Cortex of kidney (tissue), 1 donor: Measurements from ENCODE around the gene CADPS.

Source experiments
- DNase-seq: peaks from one replicate; lab custom pipeline; 2025; lab: John Stamatoyannopoulos, UW

CADPS gene

DNA sequence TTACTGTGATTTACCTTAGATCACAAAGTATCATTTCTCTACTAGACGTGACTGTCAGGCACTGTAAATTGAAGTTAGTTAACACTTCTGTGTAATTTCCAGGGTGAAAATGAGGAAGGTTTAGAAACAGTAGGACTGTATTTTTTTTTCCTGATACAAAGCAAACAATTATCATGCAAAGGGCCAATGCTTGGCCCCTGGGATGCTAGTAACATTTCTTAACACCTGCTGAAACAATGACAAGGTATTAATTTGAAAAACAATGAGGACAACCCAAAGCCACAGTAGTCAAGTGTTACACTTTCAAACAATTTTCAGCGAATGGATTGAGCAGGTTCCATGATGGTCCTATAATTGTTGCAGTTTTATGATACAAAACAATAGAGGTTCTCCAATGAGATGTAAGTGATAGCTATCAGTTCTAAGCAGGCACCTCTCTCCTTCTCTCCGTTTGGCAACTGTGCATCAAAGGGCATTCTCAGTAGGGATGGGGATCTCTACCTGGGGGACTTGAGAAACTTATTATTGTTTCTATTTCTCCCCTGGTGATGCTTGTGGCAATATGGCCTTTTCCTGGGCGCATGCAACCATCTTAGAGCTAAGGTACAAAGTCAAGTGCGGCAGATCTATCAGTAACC lies 435.9 kb downstream of the CADPS start:
- no peak for DNase-seq

DNA sequence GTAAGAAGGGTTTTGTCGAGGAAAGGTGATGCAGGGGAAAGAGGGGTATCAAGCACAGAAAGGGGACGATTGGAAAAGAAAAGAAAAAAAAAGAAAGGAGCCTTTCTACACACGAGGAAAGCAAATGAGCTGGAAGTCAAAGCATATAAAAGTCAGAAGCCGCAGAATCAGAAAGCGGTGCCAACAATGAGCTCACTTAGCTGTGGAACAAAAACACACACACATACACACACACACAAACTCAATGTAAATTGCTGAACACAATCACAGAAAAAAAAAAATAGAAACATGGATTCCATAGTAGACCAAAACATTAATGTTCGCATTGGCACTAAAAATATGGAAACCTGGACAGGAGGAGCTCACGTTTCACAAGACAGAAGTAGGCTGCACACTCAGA lies 438.4 kb downstream of the CADPS start:
- DNase-seq, result no peak

DNA sequence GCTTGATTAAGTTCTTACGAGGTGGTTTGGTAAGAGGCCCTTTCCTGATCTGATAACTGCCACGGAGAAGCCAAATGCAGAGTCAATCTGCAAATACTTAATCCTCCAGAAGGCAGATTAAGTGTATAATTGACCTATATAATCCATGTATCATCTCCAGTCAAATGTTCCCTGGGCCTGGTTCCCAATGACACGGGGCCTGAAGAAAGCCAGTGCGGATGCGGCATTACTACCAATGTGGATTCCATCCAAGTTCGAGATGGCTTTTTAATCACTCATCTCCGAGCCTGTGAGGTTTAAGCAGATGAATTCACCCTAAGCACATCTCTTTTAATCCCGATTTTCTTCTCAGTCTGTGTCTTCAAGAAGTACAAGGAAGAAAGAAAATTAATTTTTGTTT lies 441.8 kb downstream of the CADPS start:
- DNase-seq, result no peak

DNA sequence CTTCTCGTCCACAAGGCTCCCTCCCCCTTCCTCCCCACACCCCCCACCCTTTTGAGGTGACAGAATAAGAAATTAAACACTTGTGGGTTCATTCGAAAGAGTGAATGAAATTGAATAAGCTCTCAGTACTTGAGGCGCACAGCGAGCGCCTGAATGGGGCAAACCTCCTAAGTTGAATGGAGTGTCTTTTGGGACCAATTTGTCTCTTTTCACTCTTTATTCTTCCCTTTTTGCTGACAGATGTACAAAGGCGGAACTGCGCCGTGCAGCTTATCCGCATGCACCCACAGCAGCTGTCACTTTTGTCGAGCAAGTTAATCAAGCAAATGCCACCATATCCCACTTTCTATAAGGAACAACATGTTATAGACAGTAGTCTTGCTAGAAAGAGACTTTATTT lies 454.0 kb downstream of the CADPS start:
- no peak for DNase-seq

DNA sequence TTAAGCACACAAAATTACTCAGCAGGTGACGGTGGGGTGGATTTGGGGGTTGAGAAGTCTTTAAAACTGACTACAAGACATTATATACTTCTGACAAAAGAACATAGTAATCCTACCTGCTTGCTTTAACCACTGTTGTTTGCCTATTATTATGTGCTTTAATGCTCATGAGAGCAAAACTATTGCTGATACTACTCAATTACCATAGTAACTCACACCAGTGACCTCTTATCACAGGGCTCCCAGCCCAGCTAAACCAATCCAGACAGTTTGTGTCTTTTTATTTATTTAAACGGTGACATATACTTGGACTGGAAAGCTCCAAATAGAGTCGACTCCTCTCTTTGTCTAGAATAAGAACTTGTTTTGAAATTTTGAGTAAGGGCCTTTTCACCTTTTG lies 459.1 kb downstream of the CADPS start:
- DNase-seq, result no peak

DNA sequence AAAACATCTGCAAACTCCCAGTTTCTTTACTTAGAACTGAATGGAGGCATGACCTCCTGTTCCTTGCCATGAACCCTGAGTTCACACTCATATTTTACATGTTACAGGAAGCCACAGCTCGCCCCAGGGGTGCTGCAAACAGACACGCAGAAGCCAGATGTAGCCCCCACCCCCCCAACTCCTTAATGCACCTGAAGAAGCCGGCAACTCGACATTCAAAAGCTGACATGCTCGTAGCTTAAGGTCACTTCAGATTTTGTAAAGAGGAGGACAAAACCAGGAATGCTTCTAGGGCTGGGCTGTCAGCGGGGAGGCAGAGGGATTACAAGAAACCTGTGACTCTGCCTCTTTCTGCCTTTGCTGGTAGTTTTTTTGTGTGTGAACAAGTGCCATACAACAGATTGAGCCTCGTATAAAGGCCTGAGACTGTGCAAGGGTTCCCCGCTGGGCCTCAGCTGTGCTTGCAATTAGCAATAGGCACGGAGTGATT lies 459.9 kb downstream of the CADPS start:
- DNase-seq, result no peak

DNA sequence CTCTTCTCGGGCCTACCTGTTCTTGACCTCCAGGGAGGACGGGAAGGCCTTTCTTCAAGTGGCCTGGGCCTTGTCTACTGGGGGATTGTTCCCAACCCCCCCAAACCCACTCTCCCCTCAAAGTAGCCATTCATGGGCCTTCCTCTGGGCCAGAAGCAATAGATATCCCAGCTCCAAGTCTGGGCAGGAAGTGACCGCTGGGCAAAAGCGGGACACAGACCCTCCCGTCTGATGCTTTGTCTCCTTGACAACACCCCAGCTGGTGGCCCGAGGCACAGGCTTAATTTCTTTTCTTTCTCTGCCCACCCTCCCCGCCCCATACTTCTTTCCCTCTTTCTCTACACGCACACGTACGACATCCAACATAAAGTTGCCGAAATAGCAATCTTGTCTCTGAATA lies 460.4 kb downstream of the CADPS start:
- DNase-seq, result no peak

DNA sequence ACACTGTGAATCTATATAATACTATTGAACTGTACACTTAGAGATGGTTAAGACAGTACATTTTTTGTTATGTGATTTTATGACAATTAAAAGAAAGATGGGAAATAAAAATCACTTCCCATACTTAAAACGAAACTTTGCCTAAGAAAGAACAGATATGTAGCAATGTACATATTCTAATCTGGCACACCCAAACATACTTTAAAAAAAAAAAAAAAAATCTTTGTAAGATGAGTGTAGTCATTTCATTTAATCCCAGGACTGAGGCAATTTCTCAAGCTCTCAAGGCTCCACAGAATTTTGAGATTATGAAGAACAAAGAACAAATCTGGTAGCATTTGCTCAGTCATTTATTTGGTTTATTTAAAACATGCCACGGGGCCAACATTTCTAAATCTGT lies 461.5 kb downstream of the CADPS start:
- no peak for DNase-seq

DNA sequence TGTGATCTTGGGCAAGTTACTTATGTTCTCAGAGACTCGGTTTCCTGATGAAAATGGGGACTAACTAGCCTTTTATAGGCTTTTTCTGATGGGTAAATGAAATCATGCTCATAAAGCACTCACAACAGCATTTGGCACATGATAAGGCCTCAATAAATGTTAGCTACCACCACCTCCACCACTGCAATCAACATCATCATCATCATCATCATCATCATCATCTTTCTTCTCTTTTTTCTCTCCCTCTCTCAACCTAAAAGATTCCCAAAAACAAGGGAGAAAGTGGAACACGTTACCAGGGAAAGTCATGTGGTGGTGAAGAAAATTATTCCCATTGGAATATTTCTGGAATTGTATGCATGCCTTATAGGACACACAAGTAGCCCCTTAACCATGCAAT lies 468.3 kb downstream of the CADPS start:
- DNase-seq, result no peak

DNA sequence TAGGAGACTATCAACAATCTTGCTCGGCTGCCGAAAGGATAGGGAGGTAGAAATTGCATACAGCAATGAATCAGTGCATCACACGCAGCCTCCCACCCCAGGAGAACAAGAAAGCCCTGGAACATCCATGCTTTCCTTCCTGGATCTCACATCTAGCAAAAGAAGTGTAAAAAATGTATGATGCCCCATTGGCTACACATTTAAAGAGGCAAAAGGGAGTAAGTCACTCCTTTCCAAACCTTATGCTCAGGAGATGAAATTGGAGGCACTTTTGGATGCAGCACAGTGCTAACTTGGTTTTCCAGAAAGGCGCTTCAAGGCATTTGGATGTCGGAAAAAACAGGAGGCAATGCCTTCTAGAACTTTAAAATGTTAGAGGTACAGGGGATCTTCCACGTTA lies 469.6 kb downstream of the CADPS start:
- DNase-seq, result no peak

DNA sequence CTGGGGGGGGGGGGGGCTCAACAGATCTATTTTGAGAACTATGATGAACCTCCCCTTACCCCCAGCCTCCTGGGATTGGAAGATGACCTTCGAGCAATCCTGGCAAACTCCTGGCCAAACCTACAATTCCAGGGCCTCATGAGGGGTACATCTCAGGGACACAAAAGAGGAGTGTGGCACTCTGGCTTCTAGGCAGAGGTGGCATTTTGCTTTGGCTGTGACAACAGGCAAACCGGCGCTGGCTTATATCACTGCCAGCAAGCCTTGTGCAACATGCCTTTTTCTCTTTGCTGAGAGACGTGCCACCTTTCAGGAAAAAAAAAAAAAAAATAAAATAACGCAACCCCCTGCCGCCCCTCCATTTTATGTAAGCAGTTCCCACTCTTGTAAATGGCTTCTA lies 470.1 kb downstream of the CADPS start:
- DNase-seq, result no peak

DNA sequence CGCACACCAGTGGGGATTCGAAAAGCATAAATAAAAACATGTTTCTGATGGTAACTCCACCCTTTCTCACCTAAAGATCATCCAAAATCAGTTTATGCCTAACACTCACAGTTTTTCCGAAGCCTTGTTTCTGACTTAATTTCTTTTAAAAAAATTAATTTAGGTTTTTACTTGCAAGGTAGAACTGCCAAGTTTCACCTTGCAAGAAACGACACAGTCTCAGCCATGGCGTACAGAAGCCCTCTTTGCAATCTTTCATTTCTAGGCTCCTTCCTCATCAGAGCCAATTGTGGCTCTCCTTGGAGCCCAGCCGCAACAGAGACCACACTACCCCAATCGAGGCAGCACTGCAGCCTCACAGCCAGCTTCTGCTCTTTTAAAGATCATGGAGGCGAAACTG lies 470.9 kb downstream of the CADPS start:
- no peak for DNase-seq

DNA sequence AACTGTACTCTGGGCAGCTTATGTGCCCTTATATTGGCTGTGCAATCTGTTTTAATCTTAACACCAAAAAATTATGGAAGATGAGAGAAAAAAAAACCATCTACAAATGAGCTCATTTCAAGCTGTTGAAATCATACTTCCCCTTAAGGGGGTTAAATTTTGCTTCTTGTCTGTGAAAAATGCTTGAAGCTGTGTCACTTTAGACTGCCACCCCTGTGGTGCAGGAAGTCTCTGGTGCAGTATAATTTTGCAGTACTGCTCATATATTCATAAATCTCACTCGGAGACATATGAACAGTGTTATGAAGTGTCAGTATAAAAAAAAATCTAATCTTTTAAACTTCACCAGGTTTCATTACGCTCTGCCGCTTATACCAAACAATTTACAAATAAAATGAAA lies 471.5 kb downstream of the CADPS start:
- DNase-seq, result no peak

DNA sequence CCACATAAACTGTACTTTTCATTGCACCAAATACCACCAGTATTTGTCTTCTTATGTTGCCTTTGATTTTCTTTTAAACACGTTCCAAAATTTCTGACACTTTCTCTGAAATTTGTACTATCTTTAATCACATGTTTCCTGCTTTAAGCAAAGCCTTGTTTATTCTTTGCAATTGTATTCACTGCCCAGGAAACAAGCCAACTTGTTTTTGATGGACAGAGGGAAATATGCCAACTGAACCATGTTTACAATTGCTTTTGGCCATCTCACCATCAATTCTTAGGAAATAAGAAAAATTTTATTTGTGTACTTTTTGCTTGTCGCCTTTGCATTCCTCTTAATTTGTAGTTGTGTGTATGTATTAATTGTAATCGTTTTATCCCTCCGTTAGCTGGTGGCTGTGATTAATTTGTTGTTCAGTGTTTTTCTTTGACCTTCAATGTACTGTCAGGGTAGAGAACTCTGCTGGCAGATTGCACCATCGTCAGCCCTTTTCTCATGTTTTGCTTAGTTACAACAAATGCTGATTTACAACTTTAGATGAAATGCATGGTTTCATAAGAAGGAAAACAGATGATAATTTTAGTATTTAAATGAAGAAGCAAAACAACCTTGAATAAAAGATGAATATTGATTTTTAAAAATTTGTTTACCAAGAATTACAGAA lies 482.5 kb downstream of the CADPS start:
- DNase-seq, result no peak

DNA sequence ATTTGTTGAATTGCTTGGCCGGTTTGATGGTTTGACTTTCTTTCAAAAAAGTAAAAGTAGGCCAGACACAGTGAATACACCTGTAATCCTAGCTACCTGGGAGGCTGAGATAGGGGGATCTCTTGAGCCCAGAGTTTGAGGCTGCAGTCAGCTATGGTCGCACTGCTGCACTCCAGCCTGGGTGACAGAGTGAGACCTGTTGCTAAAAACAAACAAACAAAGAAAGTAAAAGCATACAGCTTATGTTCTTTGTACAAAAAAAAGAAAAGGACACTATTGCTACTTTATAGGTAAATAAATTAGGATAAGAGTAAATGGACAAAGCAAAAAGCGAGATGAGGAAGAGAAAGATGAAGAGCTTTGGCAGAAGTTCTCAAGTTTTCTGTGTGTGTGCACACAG lies 488.0 kb downstream of the CADPS start:
- DNase-seq, result no peak

DNA sequence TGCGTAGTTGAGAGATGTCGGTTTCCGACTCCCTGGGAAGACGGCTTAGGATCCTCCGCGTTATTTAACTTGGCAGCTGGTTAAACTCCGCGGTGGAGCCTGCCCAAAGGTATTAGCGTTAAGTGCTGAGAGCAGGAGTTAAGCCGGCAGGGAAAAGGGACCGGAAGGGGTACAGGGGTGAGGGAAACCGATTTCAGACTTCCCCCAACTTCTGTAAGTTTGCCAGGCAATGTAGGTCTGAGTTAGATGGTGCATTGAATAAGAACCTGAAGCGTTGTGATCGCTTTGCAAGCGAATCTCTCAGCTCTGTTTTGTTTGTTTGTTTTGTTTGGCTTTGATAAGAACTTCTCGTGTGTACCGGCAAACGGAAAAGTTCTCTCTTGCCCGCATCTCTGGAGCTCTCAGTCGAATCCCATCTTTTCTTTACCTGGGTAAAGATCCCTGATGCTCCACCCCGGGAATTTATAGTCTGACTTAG lies 495.9 kb downstream of the CADPS start:
- no peak for DNase-seq

DNA sequence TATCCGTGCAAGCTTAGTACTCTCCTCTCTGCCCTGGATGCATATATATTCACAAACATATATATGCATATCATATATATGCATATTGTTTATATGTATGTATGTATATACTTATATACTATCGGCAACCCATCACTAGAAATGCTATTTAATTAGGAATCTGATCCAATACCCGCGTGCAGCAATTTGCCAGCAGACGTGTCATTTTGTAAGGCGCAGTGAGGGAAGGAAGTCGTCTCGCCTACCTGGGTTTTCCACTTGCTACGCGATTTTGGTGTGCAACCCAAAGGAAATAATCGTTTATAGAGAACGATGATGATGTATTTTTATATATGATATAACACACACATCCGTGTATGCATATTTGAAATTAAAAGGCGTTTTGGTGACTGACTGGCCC lies 496.3 kb downstream of the CADPS start:
- DNase-seq, result no peak

DNA sequence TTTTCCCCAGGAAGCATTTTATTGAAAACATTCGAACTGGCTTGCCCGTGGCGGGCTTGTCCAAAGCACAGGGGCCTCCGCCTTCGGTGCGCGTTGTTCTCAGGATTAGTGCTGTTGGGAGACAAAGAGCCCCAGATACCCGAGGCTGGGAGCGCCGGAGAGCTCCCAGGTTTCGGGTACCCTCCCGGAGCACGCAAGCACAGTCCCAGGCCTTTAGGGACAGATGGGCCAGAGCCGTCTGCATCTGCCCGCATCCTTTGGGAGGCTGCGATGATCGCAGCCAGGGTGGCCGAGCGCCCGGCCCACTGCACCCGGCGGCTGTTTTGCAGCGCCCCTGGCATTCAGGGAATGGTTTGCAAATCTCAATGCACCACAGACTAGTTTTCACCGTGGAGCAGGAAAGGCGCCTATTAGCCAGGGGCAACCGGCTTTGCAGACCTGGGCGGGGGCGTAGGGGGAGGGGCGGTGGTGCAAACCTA lies 496.9 kb downstream of the CADPS start:
- DNase-seq, result no peak

DNA sequence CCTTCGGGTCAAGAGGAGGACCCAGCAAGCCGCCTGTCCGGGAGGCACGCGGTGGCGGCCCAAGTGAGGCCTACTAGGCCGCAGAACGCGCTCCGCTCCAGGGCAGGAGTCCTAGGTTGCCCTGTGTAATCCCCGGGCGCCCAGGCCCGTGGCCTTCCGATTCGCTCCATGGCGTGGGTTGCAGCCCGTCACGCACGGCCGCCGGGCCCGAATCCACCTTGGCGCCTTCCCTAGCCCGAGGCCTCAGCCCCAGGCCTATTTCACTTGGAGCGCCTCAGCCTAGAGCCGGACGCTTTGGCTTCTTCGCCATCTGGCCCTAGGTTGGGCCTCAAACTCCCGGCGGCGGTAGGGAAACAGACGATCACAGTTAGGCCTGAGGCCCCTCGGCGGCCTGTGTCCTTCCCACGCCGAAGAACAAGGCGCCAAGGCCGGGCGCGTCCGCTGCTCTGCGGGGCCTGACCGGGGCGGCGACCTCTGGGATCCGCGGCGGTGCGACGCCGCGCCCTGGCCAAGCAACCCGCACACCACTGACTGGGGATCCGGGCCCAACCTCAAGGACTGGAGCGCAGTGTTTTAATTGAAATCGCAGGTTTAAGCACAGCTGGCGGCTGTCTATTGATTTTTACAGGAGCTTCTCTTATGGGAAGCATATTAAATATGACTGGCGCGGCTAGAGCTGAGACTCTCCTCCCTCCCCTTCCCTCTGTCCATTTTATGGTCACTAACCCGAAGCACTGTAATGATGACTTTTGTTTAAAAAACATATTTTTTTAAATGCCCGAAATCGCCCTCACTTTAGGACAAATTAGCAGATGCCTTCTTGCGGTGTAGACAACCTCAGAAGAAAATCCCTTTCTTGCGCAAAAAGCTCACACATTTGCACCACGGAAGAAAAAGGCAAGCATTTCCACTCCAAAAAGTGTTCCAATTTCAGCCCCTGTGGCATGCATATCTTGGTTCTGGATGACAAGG lies 498.0 kb downstream of the CADPS start:
- no peak for DNase-seq

DNA sequence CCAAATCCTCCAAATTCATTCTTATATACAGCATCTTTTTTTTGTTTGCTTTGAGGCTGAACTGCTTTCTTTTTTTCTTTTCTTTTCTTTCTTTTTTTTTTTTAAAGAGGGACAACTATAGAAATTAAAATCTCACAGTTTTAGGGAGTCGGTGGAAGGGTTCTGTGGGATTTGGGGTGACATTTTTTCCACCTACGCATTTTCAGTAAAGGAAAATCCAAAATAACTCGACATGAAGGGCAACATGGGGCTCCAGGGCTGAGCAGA lies 498.8 kb downstream of the CADPS start:
- DNase-seq, result no peak

DNA sequence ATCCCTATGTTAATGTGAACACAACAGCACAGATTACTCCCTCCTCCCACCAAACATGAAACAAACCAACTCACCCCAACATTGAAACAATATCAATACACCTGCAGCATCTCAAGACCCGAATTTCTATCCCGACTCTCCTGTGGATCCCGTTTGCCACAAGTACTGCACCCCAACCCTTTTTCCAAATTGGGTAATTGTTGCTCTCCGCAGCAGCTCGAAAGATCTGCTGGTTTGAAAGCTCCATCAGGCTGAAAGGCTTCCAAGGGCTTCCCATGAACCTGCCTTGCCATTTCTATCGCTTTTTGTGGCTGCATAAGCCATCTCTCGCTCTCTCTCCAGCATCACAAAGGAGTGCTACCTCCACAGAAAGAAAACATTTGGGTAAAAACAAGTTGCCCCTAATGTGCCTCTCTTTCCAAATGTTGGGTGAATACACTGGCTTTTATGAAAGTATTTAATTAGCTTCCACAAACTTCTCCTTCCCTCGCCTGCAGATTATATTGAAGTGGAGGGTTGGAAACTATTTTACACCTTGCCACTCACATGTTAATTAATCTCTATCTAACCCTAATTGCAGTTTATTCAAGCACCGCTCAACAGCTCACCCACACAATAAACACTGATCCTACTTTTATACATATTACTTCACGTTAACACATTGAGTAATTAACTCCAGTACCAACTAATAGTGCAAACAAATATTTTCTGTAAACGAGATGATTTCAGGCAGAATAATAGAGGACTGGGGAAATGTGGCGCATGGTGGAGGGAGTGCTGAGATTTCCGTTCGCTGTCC lies 499.4 kb downstream of the CADPS start:
- no peak for DNase-seq
